K562 (cell line): Measurements from ENCODE around the gene SPTSSA.
"Not testable (repeated sequence)": the region's sequence is repeated elsewhere in the genome, so short reads cannot be mapped to it uniquely, and the experiment has no call there.

ENCODE experiments used
- CTCF ChIP-seq, 3 experiments: IDR thresholded peaks in 2 of 3; conservative IDR thresholded peaks in 1 of 3; 2 replicates each; pipeline ENCODE4 v1.5.1; 2011 to 2012; ENCODE audit warnings: low read length in 3 of 3, mild to moderate bottlenecking in 3 of 3, control low read depth in 2 of 3, improper control_type of control experiment in 1 of 3, inconsistent platforms in 1 of 3, low read depth in 1 of 3, mixed read lengths in 1 of 3, moderate library complexity in 1 of 3; ENCODE audit not compliant: insufficient read depth in 2 of 3
- HNRNPL ChIP-seq: fragments of 200-400 bp; formaldehyde crosslinking; IDR thresholded peaks from 2 replicates; pipeline ENCODE4 v1.6.1; 2017; ENCODE audit warnings: low read depth, mild to moderate bottlenecking, low read length
- KHSRP ChIP-seq: fragments of 450-650 bp; IDR thresholded peaks from 2 replicates; pipeline ENCODE4 v1.6.1; 2017
- SMC3 ChIP-seq: conservative IDR thresholded peaks from 2 replicates; pipeline ENCODE4 v1.6.1; 2011; ENCODE audit warnings: low read depth, low read length, improper control_type of control experiment; ENCODE audit not compliant: insufficient read depth
- TFAM ChIP-seq: fragments of 250-450 bp; sonication (Bioruptor Pico); conservative IDR thresholded peaks from 2 replicates; pipeline ENCODE4 v1.5.0; 2021; ENCODE audit warnings: mild to moderate bottlenecking, moderate library complexity
- ZNF232 ChIP-seq: sonication (generic); formaldehyde crosslinking; IDR thresholded peaks from 2 replicates; pipeline ENCODE4 v1.8.0; 2022; ENCODE audit warnings: mild to moderate bottlenecking, missing genetic modification reagents
- ZNF449 ChIP-seq: fragments of 250-450 bp; sonication (Bioruptor Pico); IDR thresholded peaks from 2 replicates; pipeline ENCODE4 v1.8.0; 2022; ENCODE audit warnings: moderate library complexity, mild to moderate bottlenecking, inconsistent platforms

- TF ChIP-seq CTCF (IDR thresholded peaks at IDR 0.05 in 2 of 3, conservative IDR thresholded peaks at IDR 0.05 in 1 of 3; ENCODE audit: insufficient read depth in 2 of 3, low read depth in 1 of 3, low read length in 3 of 3); SMC3; HNRNPL; ZNF232; TFAM; KHSRP; ZNF449 (CRISPR knock-in tag): not testable (repeated sequence)
Observed at GRCh38 chr14:34504027-34504426, 42.0 kb upstream of the SPTSSA start.
